Effector memory CD8-positive, alpha-beta T cell (primary cell): ENCODE results near the gene ZSWIM3.

Experiments
- ATAC-seq: fragments of 150-1000 bp; cut with Tn5 transposase; replicated peaks from 2 replicates; pipeline ENCODE4 v1.10.0; 2021; ENCODE audit warnings: mild to moderate bottlenecking, moderate library complexity
- DNase-seq, 3 experiments: peaks; one replicate each; pipeline ENCODE4 v3.0.0; 2021
- H3K27ac Mint-ChIP-seq, 2 donors: one replicate each; pipeline ENCODE4 v1.8.0; 2022; ENCODE audit warnings: mild to moderate bottlenecking in 2 of 2, mixed read lengths in 2 of 2, moderate library complexity in 2 of 2
- H3K27me3 Mint-ChIP-seq, 2 donors: one replicate each; pipeline ENCODE4 v1.8.0; 2022; ENCODE audit warnings: mixed read lengths in 2 of 2
- H3K36me3 Mint-ChIP-seq: one replicate; pipeline ENCODE4 v1.8.0; 2022; ENCODE audit warnings: mild to moderate bottlenecking, moderate library complexity, mixed read lengths; ENCODE audit not compliant: insufficient read depth
- H3K4me1 Mint-ChIP-seq, 2 donors: one replicate each; pipeline ENCODE4 v1.8.0; 2022; ENCODE audit warnings: low read depth in 2 of 2, mixed read lengths in 2 of 2
- H3K4me3 Mint-ChIP-seq, 2 donors: one replicate each; pipeline ENCODE4 v1.8.0; 2022; ENCODE audit warnings: mild to moderate bottlenecking in 2 of 2, mixed read lengths in 2 of 2, moderate library complexity in 2 of 2
- H3K9me3 Mint-ChIP-seq, 2 donors: one replicate each; pipeline ENCODE4 v1.8.0; 2022; ENCODE audit warnings: mixed read lengths in 2 of 2

The ZSWIM3 gene

DNA sequence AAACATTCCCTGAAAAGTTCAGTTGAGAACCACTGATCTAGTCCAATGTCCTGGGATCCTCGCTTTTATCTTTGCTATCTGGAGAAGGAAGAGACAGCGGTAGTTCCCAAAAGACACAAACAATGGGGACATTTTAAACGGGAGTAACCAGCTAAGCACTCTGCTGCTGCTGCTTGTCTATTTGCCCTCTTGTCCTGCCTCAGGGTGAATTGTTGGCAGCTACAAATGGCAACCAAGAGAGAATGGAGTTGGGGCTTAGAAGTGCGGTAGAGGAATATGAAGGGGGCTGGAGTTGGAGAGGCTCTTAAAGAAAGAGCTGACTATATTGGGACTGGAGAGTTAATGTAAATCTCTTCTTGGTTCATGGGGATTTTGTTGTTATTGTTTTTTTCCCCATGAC is 17.2 kb downstream of the ZSWIM3 start:
- no peaks in the 10 kb centered on the region for H3K4me1 Mint-ChIP-seq
- no peaks in the 10 kb centered on the region for H3K27me3 Mint-ChIP-seq
- ATAC-seq, result no peak

DNA sequence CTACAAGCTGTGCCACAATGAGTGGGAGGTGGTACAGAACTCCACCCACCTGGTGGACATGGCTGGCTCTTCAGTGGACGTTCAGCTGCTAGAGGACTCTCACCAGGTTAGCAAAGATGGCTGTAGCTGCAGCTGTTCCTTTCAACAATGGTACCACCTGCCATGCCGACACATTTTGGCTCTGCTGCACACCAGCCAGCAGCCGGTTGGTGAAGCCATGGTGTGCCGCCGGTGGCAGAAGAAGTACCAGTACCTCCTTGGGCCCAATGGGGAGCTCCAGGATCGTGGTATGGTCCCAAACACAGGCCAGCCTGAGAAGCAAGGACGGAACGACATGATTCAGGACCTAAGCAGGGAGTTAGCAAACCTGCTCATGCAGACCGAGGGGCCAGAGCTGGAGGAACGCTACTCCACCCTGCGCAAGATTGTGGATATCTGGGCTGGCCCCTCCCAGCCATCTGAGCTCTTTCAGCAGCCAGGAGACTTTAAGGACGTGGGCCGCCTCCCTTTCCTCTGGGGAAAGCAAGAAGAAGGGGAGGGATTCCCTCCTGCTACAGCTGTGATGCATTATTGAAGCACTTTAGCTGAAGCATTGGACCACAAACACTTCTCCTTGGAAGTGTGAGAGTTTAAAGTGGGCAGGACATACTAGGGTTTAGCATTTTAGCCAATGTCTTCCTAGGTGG is 20.8 kb downstream of the ZSWIM3 start:
- no peak for ATAC-seq
- no peaks in the 10 kb centered on the region for H3K9me3 Mint-ChIP-seq
- no peak overlapping the region for H3K4me3 Mint-ChIP-seq
- no peaks in the 10 kb centered on the region for H3K27me3 Mint-ChIP-seq
- H3K4me1 Mint-ChIP-seq, result peaks cover 17 to 21% of the 10 kb centered on the region in 2 donors
- H3K36me3 Mint-ChIP-seq, result peaks cover 7% of the 10 kb centered on the region
- DNase-seq, result no peak
- H3K27ac Mint-ChIP-seq, result no peak overlapping the region

More for the DNA sequence above, 17.2 kb downstream of the ZSWIM3 start:
- H3K27ac Mint-ChIP-seq, result no peak overlapping the region
- no peaks in the 10 kb centered on the region for H3K9me3 Mint-ChIP-seq
- no peak overlapping the region for H3K4me3 Mint-ChIP-seq
- peaks cover 5% of the 10 kb centered on the region for H3K36me3 Mint-ChIP-seq
- no peak for DNase-seq

GRCh38 chr20:45880988-45881788 is 23.8 kb downstream of the ZSWIM3 start, which contains the start of gene ZSWIM1:
Gene ZSWIM1 (plus strand): TSS chr20:45881227. CDS start chr20:45882593, 1,366 bp downstream.
- H3K9me3 Mint-ChIP-seq, result no peaks in the 10 kb centered on the region
- H3K4me3 Mint-ChIP-seq, result peak within 1 kb of the TSS; percentile 73 to 75
- H3K36me3 Mint-ChIP-seq, result peaks cover 13% of the 10 kb centered on the region
- peaks cover 22 to 27% of the 10 kb centered on the region in 2 donors for H3K4me1 Mint-ChIP-seq
- H3K27ac Mint-ChIP-seq, result peak within 1 kb of the TSS; percentile 90 to 93
- no peaks in the 10 kb centered on the region for H3K27me3 Mint-ChIP-seq
- DNase-seq (peak; percentile 98 to 99 (median 99)), ATAC-seq (peak; percentile 96)

- peaks cover 22 to 27% of the 10 kb centered on the region in 2 donors for H3K4me1 Mint-ChIP-seq
- no peak for ATAC-seq
- no peaks in the 10 kb centered on the region for H3K27me3 Mint-ChIP-seq
- H3K27ac Mint-ChIP-seq, result peak overlapping the region; percentile 90 to 93
- peaks cover 13% of the 10 kb centered on the region for H3K36me3 Mint-ChIP-seq
- peak overlapping the region in 1 of 2 donors; percentile 5 for H3K4me3 Mint-ChIP-seq
- DNase-seq, result no peak
- H3K9me3 Mint-ChIP-seq, result no peaks in the 10 kb centered on the region
Observed at GRCh38 chr20:45882469-45883099, 25.2 kb downstream of the ZSWIM3 start.

GRCh38 chr20:45883100-45883469 is 25.7 kb downstream of the ZSWIM3 start:
- H3K27me3 Mint-ChIP-seq, result no peaks in the 10 kb centered on the region
- DNase-seq (no peak), ATAC-seq (no peak)
- H3K9me3 Mint-ChIP-seq, result no peaks in the 10 kb centered on the region
- peaks cover 22 to 27% of the 10 kb centered on the region in 2 donors for H3K4me1 Mint-ChIP-seq
- H3K27ac Mint-ChIP-seq, result peak overlapping the region in 1 of 2 donors; percentile 93
- H3K36me3 Mint-ChIP-seq, result peaks cover 13% of the 10 kb centered on the region
- H3K4me3 Mint-ChIP-seq, result no peak overlapping the region

DNA sequence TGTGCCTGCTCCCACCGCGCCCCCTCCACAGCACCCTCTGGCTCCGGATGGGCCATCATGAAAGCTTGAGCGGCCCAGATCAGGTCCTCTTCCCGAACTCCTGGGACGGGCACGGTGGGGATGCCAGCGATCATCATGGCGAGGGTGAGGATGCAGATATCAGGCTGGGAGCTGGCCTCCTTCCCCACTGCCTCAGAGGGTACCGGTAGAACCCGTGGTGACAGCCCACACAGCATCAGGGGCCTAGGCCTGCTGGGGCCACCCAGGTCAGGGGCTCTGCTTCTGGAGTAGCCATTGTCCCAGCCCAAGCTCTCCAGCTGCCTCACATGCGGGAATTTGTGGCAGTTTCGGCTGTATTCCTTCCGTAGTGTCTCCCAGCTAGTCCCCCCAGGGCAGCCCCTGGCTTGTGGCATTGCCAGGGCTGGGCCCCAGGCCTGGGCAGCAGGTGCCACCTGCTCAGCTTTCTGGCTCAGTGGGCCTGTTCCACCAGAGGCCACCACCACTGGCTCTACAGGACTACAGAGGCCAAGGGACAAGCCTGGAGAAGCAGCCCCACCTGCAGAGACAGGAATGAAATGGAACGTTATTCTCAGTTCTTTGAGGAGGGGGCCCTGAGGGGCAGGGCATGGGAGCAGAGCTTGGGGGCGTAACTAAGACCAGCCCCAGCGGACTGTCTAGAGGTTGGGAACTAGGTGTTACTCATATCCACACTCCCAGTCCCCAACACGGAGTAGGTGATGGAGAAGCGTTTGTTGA is 29.4 kb downstream of the ZSWIM3 start:
- Mint-ChIP-seq H3K4me3 (no peak overlapping the region), H3K27me3 (no peaks in the 10 kb centered on the region), H3K9me3 (no peaks in the 10 kb centered on the region), H3K27ac (peak overlapping the region in 1 of 2 donors; percentile 35), H3K4me1 (peaks cover 22 to 25% of the 10 kb centered on the region in 2 donors), H3K36me3 (peaks cover 21% of the 10 kb centered on the region)
- ATAC-seq (no peak), DNase-seq (no peak)

DNA sequence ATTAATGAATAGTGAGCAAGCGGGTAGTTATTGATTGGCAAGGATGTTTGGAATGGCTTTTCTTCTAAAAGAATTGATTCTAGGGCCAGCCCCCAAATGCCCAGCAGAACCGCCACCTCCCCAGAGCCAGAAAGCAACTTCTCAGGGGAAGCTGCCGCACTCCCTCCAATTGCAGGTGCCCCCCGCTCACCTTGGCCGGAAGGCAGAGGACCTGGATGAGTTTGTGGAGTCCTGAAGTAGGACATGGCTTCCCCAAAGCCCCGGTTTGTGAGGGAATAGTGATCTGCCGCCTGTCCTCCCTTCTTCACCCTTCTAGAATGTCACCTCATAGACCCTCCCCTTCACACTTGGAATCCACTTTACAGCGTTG is 29.9 kb downstream of the ZSWIM3 start, which contains the start of gene SPATA25:
Gene SPATA25, minus strand, starts transcription at position 277 of the 370 bp plus-strand sequence. Its CDS starts 32 bp downstream, at position 245.
- Mint-ChIP-seq H3K36me3 (peaks cover 26% of the 10 kb centered on the region), H3K4me3 (no peak within 1 kb of the TSS), H3K4me1 (peaks cover 23 to 26% of the 10 kb centered on the region in 2 donors), H3K9me3 (no peaks in the 10 kb centered on the region), H3K27ac (peak within 1 kb of the TSS in 1 of 2 donors; percentile 35), H3K27me3 (no peaks in the 10 kb centered on the region)
- ATAC-seq, result no peak
- DNase-seq, result no peak

GRCh38 chr20:45888681-45889080 is 31.3 kb downstream of the ZSWIM3 start:
- H3K27me3 Mint-ChIP-seq, result no peaks in the 10 kb centered on the region
- H3K9me3 Mint-ChIP-seq, result no peaks in the 10 kb centered on the region
- H3K4me1 Mint-ChIP-seq, result peaks cover 21 to 31% of the 10 kb centered on the region in 2 donors
- H3K4me3 Mint-ChIP-seq, result no peak overlapping the region
- no peak overlapping the region for H3K27ac Mint-ChIP-seq
- DNase-seq (no peak), ATAC-seq (no peak)
- H3K36me3 Mint-ChIP-seq, result peaks cover 32% of the 10 kb centered on the region

DNA sequence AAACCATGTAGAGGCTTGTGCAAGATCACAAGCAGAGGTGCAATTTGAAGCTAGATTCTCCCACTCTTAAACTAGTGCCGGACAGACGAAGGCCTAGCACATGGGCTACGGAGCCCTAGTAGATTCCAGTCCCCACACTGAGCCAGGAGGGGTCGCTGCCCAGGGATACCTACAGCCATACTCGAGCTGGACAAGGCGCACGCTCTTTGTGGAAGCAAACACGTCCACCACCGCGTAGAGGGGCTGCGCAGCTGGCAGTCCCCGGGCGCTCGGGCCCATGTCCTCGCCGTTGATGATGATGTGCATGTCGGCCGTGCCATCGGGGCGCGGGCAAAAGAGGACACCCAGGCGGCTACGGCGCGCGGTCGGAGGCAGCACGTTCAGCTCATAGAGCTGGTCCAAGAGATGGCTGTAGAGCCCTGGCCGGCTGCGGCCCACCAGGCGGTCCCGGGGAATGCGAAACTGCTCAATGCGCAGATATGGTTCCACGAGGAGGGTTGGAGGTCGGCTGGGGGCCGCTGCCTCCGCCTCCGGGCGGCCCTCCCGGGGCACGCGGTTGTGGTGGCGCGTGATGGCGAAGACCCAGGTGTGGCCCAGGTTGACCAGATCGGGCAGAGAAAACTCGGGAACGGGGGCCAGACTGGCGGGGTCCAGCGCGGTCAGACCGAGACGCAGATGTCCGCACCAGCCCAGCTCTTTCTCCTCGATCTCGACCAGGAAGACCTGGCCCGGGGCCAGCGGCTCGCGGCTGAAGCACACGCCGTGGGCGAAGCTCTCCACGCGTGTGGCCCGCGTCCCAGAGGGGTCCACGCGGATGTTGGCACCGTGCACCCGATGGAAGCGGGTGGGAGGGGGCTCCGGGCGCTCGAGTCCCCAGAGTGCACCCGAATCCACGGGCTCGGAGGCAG is 32.9 kb downstream of the ZSWIM3 start:
- no peaks in the 10 kb centered on the region for H3K9me3 Mint-ChIP-seq
- ATAC-seq (no peak), DNase-seq (peak in 1 of 3 experiments; percentile 21)
- peaks cover 18 to 34% of the 10 kb centered on the region in 2 donors for H3K4me1 Mint-ChIP-seq
- H3K36me3 Mint-ChIP-seq, result peaks cover 28% of the 10 kb centered on the region
- peak overlapping the region; percentile 92 to 94 for H3K4me3 Mint-ChIP-seq
- H3K27me3 Mint-ChIP-seq, result no peaks in the 10 kb centered on the region
- H3K27ac Mint-ChIP-seq, result peak overlapping the region; percentile 79 to 92

- Mint-ChIP-seq H3K4me3 (peak within 1 kb of the TSS; percentile 92 to 94), H3K27me3 (no peaks in the 10 kb centered on the region), H3K36me3 (peaks cover 28% of the 10 kb centered on the region), H3K9me3 (no peaks in the 10 kb centered on the region), H3K27ac (peak within 1 kb of the TSS; percentile 79 to 92), H3K4me1 (peaks cover 18 to 34% of the 10 kb centered on the region in 2 donors)
- peak; percentile 76 for ATAC-seq
- peak; percentile 68 to 75 (median 70) for DNase-seq
Observed at GRCh38 chr20:45890985-45891983, 33.9 kb downstream of the ZSWIM3 start, which contains the start of the genes CTSA and NEURL2. Gene CTSA (plus strand): TSS chr20:45891335. CDS start chr20:45891569, 234 bp downstream. Gene NEURL2 (minus strand): TSS chr20:45891208. CDS start chr20:45890991, 217 bp downstream.
